AG09309 (cell line): Measurements from ENCODE around the gene REPS2.

Experiments
- DNase-seq: peaks from one replicate; pipeline ENCODE4 v3.0.0-alpha.2; 2010; ENCODE audit warnings: low read depth
- H3K4me3 ChIP-seq: 2 replicates; pipeline ENCODE4 v1.5.1; 2011; ENCODE audit warnings: mild to moderate bottlenecking, low read depth, low read length, moderate library complexity; ENCODE audit not compliant: control insufficient read depth
- TF ChIP-seq, protein P1 (sequence below): IDR thresholded peaks from 2 replicates; pipeline ENCODE4 v1.5.1; 2011; ENCODE audit warnings: mild to moderate bottlenecking, low read depth, low read length, inconsistent platforms; ENCODE audit not compliant: insufficient read depth, control insufficient read depth; ENCODE audit errors: missing control alignments

Gene REPS2

DNA sequence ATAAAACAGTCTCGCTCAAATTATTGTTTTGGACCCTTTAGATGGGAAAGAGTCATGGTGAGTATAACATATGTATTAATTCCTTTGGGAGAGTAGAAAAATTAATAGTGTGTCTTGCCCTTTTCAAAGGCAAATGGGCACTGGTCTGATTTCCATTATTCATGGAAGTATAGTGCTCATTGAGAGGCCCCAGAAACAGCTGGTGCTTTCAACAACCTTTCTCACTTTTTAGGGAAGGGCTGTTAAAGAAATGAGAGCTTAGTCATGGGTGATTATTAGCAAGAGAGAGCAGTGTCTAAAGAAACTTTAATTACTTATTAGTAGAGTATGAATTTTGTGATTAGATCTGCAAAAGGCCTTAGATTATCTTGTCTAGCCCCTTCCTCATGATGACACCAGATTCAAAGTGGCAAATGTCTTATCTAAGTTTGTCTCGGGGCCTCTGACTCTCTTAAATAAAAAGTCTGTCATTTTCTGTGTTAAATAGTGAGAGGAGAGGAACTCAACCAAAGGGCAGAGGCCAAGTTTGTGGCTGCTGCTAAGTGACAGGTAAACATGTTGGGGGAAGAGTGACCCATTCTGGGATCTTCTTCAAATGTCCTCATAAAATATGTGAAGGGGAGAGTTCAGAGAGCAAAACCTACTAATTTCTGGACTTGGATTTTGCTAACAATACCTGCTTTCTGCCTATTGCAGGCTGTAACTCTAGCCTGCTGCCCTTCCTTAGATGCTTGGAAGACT, 110.6 kb downstream of the REPS2 start:
- TF ChIP-seq, protein P1, sequence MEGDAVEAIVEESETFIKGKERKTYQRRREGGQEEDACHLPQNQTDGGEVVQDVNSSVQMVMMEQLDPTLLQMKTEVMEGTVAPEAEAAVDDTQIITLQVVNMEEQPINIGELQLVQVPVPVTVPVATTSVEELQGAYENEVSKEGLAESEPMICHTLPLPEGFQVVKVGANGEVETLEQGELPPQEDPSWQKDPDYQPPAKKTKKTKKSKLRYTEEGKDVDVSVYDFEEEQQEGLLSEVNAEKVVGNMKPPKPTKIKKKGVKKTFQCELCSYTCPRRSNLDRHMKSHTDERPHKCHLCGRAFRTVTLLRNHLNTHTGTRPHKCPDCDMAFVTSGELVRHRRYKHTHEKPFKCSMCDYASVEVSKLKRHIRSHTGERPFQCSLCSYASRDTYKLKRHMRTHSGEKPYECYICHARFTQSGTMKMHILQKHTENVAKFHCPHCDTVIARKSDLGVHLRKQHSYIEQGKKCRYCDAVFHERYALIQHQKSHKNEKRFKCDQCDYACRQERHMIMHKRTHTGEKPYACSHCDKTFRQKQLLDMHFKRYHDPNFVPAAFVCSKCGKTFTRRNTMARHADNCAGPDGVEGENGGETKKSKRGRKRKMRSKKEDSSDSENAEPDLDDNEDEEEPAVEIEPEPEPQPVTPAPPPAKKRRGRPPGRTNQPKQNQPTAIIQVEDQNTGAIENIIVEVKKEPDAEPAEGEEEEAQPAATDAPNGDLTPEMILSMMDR, result no peak
- DNase-seq, result no peak
- no peak overlapping the region for H3K4me3 ChIP-seq

DNA sequence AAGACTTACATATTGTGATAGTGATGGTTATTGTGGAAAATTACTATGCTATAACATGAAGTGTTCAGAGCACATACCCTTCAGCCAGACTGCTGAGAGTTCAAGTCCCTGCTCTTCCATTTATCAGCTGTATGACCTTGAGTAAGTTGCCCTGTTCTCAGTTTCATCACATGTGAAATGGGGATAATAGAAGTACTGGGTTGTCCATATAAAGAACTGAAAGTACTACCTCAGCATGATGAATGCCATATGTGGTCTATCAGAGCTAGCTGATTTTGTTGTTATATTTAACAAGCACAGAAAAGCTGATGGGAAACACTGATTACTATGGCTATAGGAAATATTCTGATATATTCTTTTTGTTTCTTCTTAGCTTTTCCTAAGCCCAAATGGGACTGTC, 115.6 kb downstream of the REPS2 start:
- no peak for DNase-seq
- no peak overlapping the region for H3K4me3 ChIP-seq
- TF ChIP-seq, protein P1, result no peak

DNA sequence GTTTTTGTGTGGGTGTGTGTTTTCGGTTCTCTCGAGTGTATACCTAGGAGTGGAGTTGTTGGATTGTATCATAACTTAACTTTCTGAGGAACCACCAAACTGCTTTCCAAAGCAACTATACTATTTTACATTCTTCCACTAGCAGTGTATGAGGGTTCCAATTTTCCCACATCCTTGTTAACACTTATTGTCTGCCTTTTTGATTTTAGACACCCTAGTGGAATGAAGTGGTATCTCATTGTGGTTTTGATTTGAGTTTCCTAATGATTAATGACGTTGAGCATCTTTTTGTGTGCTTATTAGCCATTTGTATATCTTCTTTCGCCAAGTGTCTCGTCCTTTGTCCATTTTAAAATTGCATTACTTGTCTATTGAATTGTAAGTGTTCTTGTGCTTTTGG, 118.6 kb downstream of the REPS2 start:
- DNase-seq, result no peak
- TF ChIP-seq, protein P1, result no peak
- no peak overlapping the region for H3K4me3 ChIP-seq

DNA sequence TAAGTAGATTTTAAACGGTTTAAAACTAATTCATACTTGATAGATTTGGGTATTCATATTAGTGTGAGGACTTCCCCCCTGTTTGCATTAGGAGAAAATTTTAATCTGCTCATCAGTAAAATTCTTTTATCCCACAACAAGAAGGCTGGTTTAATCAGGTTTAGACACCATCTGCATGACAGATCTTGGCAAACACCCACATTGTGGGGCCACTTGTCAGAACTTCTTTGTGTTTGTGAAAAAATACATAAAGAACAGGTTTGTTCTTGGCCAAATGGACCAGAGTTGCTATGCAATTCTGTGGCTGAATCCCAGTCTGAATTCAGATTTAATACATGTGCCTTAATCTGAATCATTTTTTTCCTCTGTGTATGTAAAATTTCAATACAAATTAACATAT, 121.1 kb downstream of the REPS2 start:
- TF ChIP-seq, protein P1, result no peak

DNA sequence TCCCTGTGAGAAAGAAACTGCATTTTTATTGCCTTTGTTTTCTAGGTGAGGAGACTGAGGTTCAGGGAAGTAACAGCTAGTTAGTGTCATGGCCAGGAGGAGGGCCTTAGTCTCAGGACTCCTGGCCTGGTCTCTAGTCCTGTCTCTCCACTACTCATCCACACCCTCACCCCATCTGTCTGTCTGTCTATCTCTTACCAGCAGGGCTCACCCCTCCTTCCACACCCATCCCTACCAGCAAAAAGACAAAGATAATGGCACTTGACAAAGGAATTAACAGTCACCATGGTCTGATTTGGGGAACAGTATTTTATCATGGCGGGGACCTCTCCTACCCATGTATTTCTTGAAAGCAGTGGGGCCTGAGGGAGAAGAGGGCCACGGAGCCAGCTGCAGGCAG, 125.8 kb downstream of the REPS2 start:
- TF ChIP-seq, protein P1, result no peak
- DNase-seq, result no peak

More for the DNA sequence above, 121.1 kb downstream of the REPS2 start:
- no peak for DNase-seq
- no peak overlapping the region for H3K4me3 ChIP-seq

DNA sequence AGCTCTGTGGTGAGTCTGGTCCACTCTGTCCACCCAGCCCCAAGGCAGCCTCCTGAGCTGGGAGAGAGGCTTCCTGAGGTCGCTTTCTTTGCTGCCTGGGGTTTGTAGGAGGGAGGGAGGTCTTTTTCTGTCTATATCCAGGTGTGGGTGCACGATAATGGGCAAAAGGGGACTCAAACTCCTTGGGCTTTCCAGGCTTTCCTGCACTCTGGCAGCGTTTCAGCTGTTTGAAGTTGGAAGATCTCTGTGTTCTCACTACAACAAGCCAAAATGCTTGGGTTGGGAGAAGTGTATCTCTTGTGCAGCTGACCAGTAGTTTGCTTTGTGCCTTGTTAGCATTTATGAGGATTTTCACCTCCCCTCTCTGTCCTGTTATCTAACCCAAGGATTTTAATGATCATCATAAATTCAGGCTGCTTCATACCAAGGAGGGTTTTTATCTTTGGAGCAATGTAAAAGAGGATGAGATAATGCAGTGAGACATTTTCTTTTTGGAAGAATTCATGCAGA, 126.3 kb downstream of the REPS2 start:
- TF ChIP-seq, protein P1, result no peak
- H3K4me3 ChIP-seq, result no peak overlapping the region
- no peak for DNase-seq

More for the DNA sequence above, 125.8 kb downstream of the REPS2 start:
- H3K4me3 ChIP-seq, result no peak overlapping the region
